GM19035 (cell line): ENCODE results near the gene MAGEA6.
"Not testable (repeated sequence)": the region's sequence is repeated elsewhere in the genome, so short reads cannot be mapped to it uniquely, and the experiment has no call there.

Experiments
- ATAC-seq: cut with Tn5 transposase; IDR thresholded peaks from one replicate; pipeline ENCODE4 v1.9.1; 2021; ENCODE audit not compliant: unreplicated experiment

Gene MAGEA6

GRCh38 chrX:152734143-152734858 is 35.2 kb downstream of the MAGEA6 start:
- ATAC-seq: not testable (repeated sequence)

GRCh38 chrX:152733261-152733975 is 36.1 kb downstream of the MAGEA6 start, which contains the start of the genes CSAG1 and MAGEA12:
CSAG1 (minus strand) TSS chrX:152733721; CDS start chrX:152732460, 1,261 bp downstream.
MAGEA12 (plus strand) TSS chrX:152733757; CDS start chrX:152736162, 2,405 bp downstream.
- ATAC-seq: no peak

- ATAC-seq: no peak
Observed at GRCh38 chrX:152725409-152725808, 44.1 kb downstream of the MAGEA6 start.
